ENCODE results near the gene PPP1R14D. TPM values are rescaled to one million over a fixed set of nuclear protein-coding genes. Genes with fewer than 3 reads are reported as not detected.

Gene PPP1R14D
- polyA plus RNA-seq, 1 donor from 2014 or later: not detected

DNA sequence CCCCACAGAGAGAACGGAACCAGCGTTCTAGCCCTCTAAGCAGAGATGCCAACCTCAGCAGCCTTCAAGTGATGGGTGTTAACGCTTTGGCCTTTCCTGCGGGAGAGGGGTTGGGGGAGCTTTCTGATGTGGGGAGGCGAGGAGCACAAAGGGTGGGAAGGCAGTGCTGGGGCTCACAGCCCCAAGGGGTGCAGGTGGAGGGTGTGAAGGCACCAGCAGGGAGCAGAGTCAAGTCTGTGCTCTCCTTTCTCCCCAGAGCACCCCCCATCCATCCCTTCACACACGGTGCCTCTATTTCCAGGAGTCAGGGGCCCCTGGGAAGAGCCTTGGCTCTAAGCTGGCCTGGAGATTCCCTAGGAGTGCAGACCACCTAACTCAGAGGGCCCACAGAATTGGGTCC, 54.6 kb downstream of the PPP1R14D start:
- H3K27me3 ChIP-seq (ENCODE audit: insufficient read depth, low read depth, low read length): no peaks in the 10 kb centered on the region
- H3K9ac ChIP-seq (ENCODE audit: low read length): no peak overlapping the region
- no peaks in the 10 kb centered on the region for H3K9me2 ChIP-seq (ENCODE audit: insufficient read depth, low read length)
- no peaks in the 10 kb centered on the region for H3F3A ChIP-seq (ENCODE audit: insufficient read depth, low read length, poor library complexity, severe bottlenecking)
- no peak overlapping the region for H3K27ac ChIP-seq (ENCODE audit: low read length)
- H3K79me2 ChIP-seq (replicated peaks; ENCODE audit: insufficient read depth, low read length): no peaks in the 10 kb centered on the region
- TF ChIP-seq RAD21 (conservative IDR thresholded peaks at IDR 0.05) (no peak), MXI1 (conservative IDR thresholded peaks at IDR 0.05; ENCODE audit: poor library complexity, severe bottlenecking) (no peak), EZH2 (IDR thresholded peaks at IDR 0.05; ENCODE audit: borderline replicate concordance, insufficient read depth, low read length, poor library complexity, severe bottlenecking) (no peak), EP300 (conservative IDR thresholded peaks at IDR 0.05; ENCODE audit: poor library complexity, severe bottlenecking) (no peak)
- no peaks in the 10 kb centered on the region for H3K9me3 ChIP-seq (ENCODE audit: low read length)
- no peaks in the 10 kb centered on the region for H4K20me1 ChIP-seq (ENCODE audit: insufficient read depth)
- H3K4me3 ChIP-seq (ENCODE audit: low read length): no peak overlapping the region
- no peak overlapping the region for H3K4me2 ChIP-seq (ENCODE audit: low read length)
- no peak overlapping the region for H2AFZ ChIP-seq (ENCODE audit: low read depth, low read length)
- H3K36me3 ChIP-seq (ENCODE audit: insufficient read depth, low read length): no peaks in the 10 kb centered on the region

DNA sequence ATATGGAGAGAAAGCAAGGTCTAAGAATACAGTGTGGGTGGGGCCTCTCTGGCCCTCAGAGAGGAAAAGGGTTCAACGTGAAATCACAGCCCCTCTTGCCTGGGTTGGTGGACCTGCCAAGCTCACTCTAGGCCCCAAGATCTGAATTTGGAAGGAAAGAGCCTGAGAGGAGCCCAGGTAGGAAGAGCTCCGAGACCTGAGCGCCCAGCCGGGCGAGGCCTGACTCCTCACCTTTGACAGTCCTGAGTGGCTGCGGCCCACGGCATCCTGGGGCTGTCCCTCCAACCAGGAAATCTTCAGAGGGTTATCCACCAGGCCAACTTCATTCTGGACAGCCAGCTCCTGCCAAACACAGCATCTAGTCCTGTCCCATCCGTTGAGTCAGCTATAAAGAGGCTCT, 55.0 kb downstream of the PPP1R14D start:
- Histone ChIP-seq H3F3A (ENCODE audit: insufficient read depth, low read length, poor library complexity, severe bottlenecking) (no peaks in the 10 kb centered on the region), H3K9me2 (ENCODE audit: insufficient read depth, low read length) (no peaks in the 10 kb centered on the region), H3K27me3 (ENCODE audit: insufficient read depth, low read depth, low read length) (no peaks in the 10 kb centered on the region), H3K9ac (ENCODE audit: low read length) (no peak overlapping the region), H4K20me1 (ENCODE audit: insufficient read depth) (no peaks in the 10 kb centered on the region), H3K79me2 (replicated peaks; ENCODE audit: insufficient read depth, low read length) (no peaks in the 10 kb centered on the region), H3K9me3 (ENCODE audit: low read length) (no peaks in the 10 kb centered on the region), H3K27ac (ENCODE audit: low read length) (no peak overlapping the region), H2AFZ (ENCODE audit: low read depth, low read length) (no peak overlapping the region), H3K4me3 (ENCODE audit: low read length) (no peak overlapping the region), H3K4me2 (ENCODE audit: low read length) (no peak overlapping the region), H3K36me3 (ENCODE audit: insufficient read depth, low read length) (no peaks in the 10 kb centered on the region)
- TF ChIP-seq, protein P1, sequence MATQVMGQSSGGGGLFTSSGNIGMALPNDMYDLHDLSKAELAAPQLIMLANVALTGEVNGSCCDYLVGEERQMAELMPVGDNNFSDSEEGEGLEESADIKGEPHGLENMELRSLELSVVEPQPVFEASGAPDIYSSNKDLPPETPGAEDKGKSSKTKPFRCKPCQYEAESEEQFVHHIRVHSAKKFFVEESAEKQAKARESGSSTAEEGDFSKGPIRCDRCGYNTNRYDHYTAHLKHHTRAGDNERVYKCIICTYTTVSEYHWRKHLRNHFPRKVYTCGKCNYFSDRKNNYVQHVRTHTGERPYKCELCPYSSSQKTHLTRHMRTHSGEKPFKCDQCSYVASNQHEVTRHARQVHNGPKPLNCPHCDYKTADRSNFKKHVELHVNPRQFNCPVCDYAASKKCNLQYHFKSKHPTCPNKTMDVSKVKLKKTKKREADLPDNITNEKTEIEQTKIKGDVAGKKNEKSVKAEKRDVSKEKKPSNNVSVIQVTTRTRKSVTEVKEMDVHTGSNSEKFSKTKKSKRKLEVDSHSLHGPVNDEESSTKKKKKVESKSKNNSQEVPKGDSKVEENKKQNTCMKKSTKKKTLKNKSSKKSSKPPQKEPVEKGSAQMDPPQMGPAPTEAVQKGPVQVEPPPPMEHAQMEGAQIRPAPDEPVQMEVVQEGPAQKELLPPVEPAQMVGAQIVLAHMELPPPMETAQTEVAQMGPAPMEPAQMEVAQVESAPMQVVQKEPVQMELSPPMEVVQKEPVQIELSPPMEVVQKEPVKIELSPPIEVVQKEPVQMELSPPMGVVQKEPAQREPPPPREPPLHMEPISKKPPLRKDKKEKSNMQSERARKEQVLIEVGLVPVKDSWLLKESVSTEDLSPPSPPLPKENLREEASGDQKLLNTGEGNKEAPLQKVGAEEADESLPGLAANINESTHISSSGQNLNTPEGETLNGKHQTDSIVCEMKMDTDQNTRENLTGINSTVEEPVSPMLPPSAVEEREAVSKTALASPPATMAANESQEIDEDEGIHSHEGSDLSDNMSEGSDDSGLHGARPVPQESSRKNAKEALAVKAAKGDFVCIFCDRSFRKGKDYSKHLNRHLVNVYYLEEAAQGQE (IDR thresholded peaks at IDR 0.05; ENCODE audit: borderline replicate concordance): no peak
- TF ChIP-seq TAF1 (IDR thresholded peaks at IDR 0.05; ENCODE audit: low read depth) (no peak), RAD21 (conservative IDR thresholded peaks at IDR 0.05) (no peak), EP300 (conservative IDR thresholded peaks at IDR 0.05; ENCODE audit: poor library complexity, severe bottlenecking) (no peak), SMC3 (conservative IDR thresholded peaks at IDR 0.05; ENCODE audit: poor library complexity) (no peak), MXI1 (conservative IDR thresholded peaks at IDR 0.05; ENCODE audit: poor library complexity, severe bottlenecking) (no peak), EZH2 (IDR thresholded peaks at IDR 0.05; ENCODE audit: borderline replicate concordance, insufficient read depth, low read length, poor library complexity, severe bottlenecking) (no peak)
- TF ChIP-seq, protein P2, sequence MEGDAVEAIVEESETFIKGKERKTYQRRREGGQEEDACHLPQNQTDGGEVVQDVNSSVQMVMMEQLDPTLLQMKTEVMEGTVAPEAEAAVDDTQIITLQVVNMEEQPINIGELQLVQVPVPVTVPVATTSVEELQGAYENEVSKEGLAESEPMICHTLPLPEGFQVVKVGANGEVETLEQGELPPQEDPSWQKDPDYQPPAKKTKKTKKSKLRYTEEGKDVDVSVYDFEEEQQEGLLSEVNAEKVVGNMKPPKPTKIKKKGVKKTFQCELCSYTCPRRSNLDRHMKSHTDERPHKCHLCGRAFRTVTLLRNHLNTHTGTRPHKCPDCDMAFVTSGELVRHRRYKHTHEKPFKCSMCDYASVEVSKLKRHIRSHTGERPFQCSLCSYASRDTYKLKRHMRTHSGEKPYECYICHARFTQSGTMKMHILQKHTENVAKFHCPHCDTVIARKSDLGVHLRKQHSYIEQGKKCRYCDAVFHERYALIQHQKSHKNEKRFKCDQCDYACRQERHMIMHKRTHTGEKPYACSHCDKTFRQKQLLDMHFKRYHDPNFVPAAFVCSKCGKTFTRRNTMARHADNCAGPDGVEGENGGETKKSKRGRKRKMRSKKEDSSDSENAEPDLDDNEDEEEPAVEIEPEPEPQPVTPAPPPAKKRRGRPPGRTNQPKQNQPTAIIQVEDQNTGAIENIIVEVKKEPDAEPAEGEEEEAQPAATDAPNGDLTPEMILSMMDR (IDR thresholded peaks at IDR 0.05; ENCODE audit: poor library complexity, severe bottlenecking): no peak

DNA sequence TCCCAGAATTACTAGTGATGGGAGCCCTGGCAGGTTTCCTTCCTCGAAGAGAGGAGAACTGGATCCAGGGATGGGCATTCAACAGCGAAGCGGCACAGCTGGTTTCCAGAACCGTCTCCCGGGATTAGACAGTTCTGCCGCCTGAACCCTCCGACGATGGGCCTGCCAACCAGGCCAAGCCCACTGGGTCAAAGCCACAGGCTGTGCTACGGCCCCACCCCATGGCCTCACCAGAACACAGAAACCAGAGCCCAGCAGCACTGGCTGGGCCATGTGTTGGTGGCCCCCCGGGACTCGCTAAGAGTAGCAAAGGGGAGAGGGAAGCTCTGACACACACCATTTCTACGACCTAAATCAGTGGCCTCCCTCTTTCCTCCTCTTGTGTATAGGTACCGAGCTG, 56.5 kb downstream of the PPP1R14D start:
- Histone ChIP-seq H3K9ac (ENCODE audit: low read length) (no peak overlapping the region), H2AFZ (ENCODE audit: low read depth, low read length) (no peak overlapping the region), H3K9me2 (ENCODE audit: insufficient read depth, low read length) (no peaks in the 10 kb centered on the region), H3K4me2 (ENCODE audit: low read length) (no peak overlapping the region), H3F3A (ENCODE audit: insufficient read depth, low read length, poor library complexity, severe bottlenecking) (no peaks in the 10 kb centered on the region), H3K79me2 (replicated peaks; ENCODE audit: insufficient read depth, low read length) (no peaks in the 10 kb centered on the region), H3K27ac (ENCODE audit: low read length) (no peak overlapping the region), H3K4me3 (ENCODE audit: low read length) (no peak overlapping the region), H3K36me3 (ENCODE audit: insufficient read depth, low read length) (no peaks in the 10 kb centered on the region), H4K20me1 (ENCODE audit: insufficient read depth) (no peaks in the 10 kb centered on the region), H3K9me3 (ENCODE audit: low read length) (no peaks in the 10 kb centered on the region), H3K27me3 (ENCODE audit: insufficient read depth, low read depth, low read length) (no peaks in the 10 kb centered on the region)
- TF ChIP-seq, protein P1 (IDR thresholded peaks at IDR 0.05; ENCODE audit: borderline replicate concordance): no peak
- no peak for TF ChIP-seq TAF1 (IDR thresholded peaks at IDR 0.05; ENCODE audit: low read depth)
- TF ChIP-seq, protein P2 (IDR thresholded peaks at IDR 0.05; ENCODE audit: poor library complexity, severe bottlenecking): no peak
- no peak for TF ChIP-seq EZH2 (IDR thresholded peaks at IDR 0.05; ENCODE audit: borderline replicate concordance, insufficient read depth, low read length, poor library complexity, severe bottlenecking)
- no peak for TF ChIP-seq MXI1 (conservative IDR thresholded peaks at IDR 0.05; ENCODE audit: poor library complexity, severe bottlenecking)
- no peak for TF ChIP-seq RAD21 (conservative IDR thresholded peaks at IDR 0.05)
- no peak for TF ChIP-seq SMC3 (conservative IDR thresholded peaks at IDR 0.05; ENCODE audit: poor library complexity)
- TF ChIP-seq POLR2AphosphoS5 (IDR thresholded peaks at IDR 0.05): no peak
- no peak for TF ChIP-seq EP300 (conservative IDR thresholded peaks at IDR 0.05; ENCODE audit: poor library complexity, severe bottlenecking)

All from neural cell (in vitro differentiated cells).